GM12878 (cell line): ENCODE results near the gene PPM1G. TPM values are rescaled to one million over a fixed set of nuclear protein-coding genes. Genes with fewer than 3 reads are reported as not detected.
A peak's percentile ranks its signal among the peaks of the same experiment; 100 is the strongest.

Experiments used
- BHLHE40 ChIP-seq, 2 experiments: fragments of 450-650 bp in 1 of 2; IDR thresholded peaks; 2 replicates each; pipeline ENCODE4 v1.6.1; 2011 to 2017; ENCODE audit warnings: low read depth in 2 of 2, borderline replicate concordance in 1 of 2, improper control_type of control experiment in 1 of 2, low read length in 1 of 2, mild to moderate bottlenecking in 1 of 2
- CBX5 ChIP-seq: sonication (generic); IDR thresholded peaks from 2 replicates; pipeline ENCODE4 v1.6.1; 2016; ENCODE audit warnings: low read depth, moderate library complexity, mild to moderate bottlenecking, inconsistent platforms
- EED ChIP-seq: sonication (generic); IDR thresholded peaks from 2 replicates; pipeline ENCODE4 v1.6.1; 2016; ENCODE audit warnings: antibody characterized with exemption, low read depth
- HDAC6 ChIP-seq: fragments of 200-600 bp; sonication (generic); IDR thresholded peaks from one replicate; pipeline ENCODE4 v1.8.0; 2017; ENCODE audit warnings: antibody characterized with exemption; ENCODE audit not compliant: unreplicated experiment
- IRF4 ChIP-seq: IDR thresholded peaks from 2 replicates; pipeline ENCODE4 v1.6.1; 2011; ENCODE audit warnings: low read depth, low read length
- KDM1A ChIP-seq: fragments of 200-600 bp; sonication (generic); IDR thresholded peaks from 2 replicates; pipeline ENCODE4 v1.6.1; 2016; ENCODE audit warnings: borderline replicate concordance
- KLF5 ChIP-seq: fragments of 450-650 bp; IDR thresholded peaks from 2 replicates; pipeline ENCODE4 v1.6.1; 2014; ENCODE audit warnings: mild to moderate bottlenecking; ENCODE audit not compliant: partially characterized antibody
- MEF2B ChIP-seq: fragments of 450-650 bp; IDR thresholded peaks from 2 replicates; pipeline ENCODE4 v1.6.1; 2018; ENCODE audit warnings: mild to moderate bottlenecking, moderate library complexity; ENCODE audit not compliant: partially characterized antibody, poor library complexity, severe bottlenecking
- MXI1 ChIP-seq: fragments of 150-350 bp; IDR thresholded peaks from 2 replicates; pipeline ENCODE4 v1.6.1; 2011; ENCODE audit warnings: low read depth, mild to moderate bottlenecking, inconsistent platforms, low read length, improper control_type of control experiment
- MYB ChIP-seq: fragments of 150-350 bp; IDR thresholded peaks from 2 replicates; pipeline ENCODE4 v1.6.1; 2014; ENCODE audit warnings: mild to moderate bottlenecking, low read depth, low read length, borderline replicate concordance
- NFXL1 ChIP-seq: fragments of 450-650 bp; IDR thresholded peaks from 2 replicates; pipeline ENCODE4 v1.6.1; 2017; ENCODE audit warnings: antibody characterized with exemption, mild to moderate bottlenecking, borderline replicate concordance
- NR2F1 ChIP-seq: fragments of 450-650 bp; conservative IDR thresholded peaks from 2 replicates; pipeline ENCODE4 v1.6.1; 2017; ENCODE audit warnings: mild to moderate bottlenecking
- PML ChIP-seq: IDR thresholded peaks from 2 replicates; pipeline ENCODE4 v1.6.1; 2012; ENCODE audit warnings: low read length, inconsistent platforms
- PRDM15 ChIP-seq: fragments of 450-650 bp; formaldehyde crosslinking; IDR thresholded peaks from 2 replicates; pipeline ENCODE4 v1.4.0; 2020; ENCODE audit warnings: mild to moderate bottlenecking, moderate library complexity
- RBBP5 ChIP-seq: fragments of 200-600 bp; sonication (generic); conservative IDR thresholded peaks from 2 replicates; pipeline ENCODE4 v1.6.1; 2016
- WRNIP1 ChIP-seq: IDR thresholded peaks from 2 replicates; pipeline ENCODE4 v1.6.1; 2011; ENCODE audit warnings: low read depth, low read length, improper control_type of control experiment, borderline replicate concordance
- YBX1 ChIP-seq: fragments of 450-650 bp; IDR thresholded peaks from 2 replicates; pipeline ENCODE4 v1.6.1; 2016; ENCODE audit warnings: antibody characterized with exemption
- ZNF274 ChIP-seq: IDR thresholded peaks from one replicate; pipeline ENCODE4 v1.8.0; 2011; ENCODE audit not compliant: insufficient read length, insufficient read depth
- polyA plus RNA-seq, 11 experiments: library from polyadenylated mRNA; depleted of rRNA in 4 of 11; unstranded in 6 of 11; stranded (reverse) in 5 of 11; fragments of >200 nt; fragmentation: Nextera tagmentation in 4 of 11; fragmentation: Illumina TruSeq in 1 of 11; extraction: Ambion mirVana in 4 of 11; extraction: Trizol in 1 of 11; gene quantifications; 1 replicate in 1 of 11; 2 replicates in 10 of 11; pipeline versions ENCODE4 v1.2.1 to v1.2.3, GENCODE V29; 2011 to 2016; ENCODE audit warnings: inconsistent platforms in 2 of 11, missing spikeins in 2 of 11, low read depth in 1 of 11
- total RNA-seq, 4 experiments: library from RNA; depleted of rRNA in 3 of 4; stranded (reverse); fragments of >200 nt in 3 of 4; fragmentation: Illumina TruSeq in 1 of 4; extraction: Trizol in 1 of 4; gene quantifications; 2 replicates each; pipeline versions ENCODE4 v1.2.1 to v1.2.3, GENCODE V29; 2013 to 2021
- TF ChIP-seq, protein P1 (sequence below): IDR thresholded peaks from 2 replicates; pipeline ENCODE4 v1.6.1; 2012; ENCODE audit warnings: low read depth, low read length, improper control_type of control experiment
- TF ChIP-seq, protein P2 (sequence below): fragments of 450-650 bp; IDR thresholded peaks from 2 replicates; pipeline ENCODE4 v1.6.1; 2016; ENCODE audit warnings: mild to moderate bottlenecking
- TF ChIP-seq, protein P3 (sequence below): fragments of 450-650 bp; IDR thresholded peaks from 2 replicates; pipeline ENCODE4 v1.6.1; 2016; ENCODE audit warnings: mild to moderate bottlenecking

PPM1G gene
- total and polyA plus RNA-seq, 10 of the 15 experiments (the other 5 are each of a cell fraction or from before 2014, with no cell fraction given): 68.8 to 171 (median 121) TPM

DNA sequence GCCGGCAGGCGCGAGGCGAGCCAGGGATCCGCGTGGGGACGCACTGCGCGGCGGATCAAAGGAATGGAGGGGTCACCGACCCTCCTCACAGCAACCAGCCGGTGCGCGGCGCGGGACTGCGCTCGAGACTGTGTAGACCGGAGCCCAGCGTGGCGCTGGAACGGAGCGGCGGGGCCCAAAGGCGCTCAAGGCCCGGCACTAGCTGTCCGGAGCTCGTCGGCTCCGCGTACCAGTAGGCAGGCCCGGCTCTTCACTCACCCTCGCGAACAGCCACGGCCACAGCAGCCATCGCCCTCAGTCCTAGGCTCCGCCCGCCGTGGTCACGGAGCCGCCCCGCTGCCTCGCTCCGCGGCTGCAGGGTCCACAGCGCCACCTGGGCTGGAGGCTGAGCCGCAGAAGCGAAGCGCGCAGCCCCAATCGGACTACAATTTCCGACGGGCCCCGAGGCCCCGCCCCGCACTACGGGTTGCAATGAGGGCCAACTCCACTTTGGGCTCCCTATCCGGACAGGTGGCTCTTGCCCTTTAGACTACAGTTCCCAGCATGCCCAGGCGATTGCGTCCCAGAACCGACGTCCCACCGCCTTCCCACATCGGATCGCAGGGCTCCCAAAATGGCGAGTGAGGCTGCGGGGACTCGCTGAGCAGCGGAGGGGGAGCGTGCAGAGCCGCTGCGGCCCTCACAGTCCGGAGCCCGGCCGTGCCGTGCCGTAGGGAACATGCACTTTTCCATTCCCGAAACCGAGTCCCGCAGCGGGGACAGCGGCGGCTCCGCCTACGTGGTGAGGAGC lies 39.2 kb downstream of the PPM1G start, which contains the start of the genes EIF2B4 and SNX17 (continued):
- TF ChIP-seq, protein P1, sequence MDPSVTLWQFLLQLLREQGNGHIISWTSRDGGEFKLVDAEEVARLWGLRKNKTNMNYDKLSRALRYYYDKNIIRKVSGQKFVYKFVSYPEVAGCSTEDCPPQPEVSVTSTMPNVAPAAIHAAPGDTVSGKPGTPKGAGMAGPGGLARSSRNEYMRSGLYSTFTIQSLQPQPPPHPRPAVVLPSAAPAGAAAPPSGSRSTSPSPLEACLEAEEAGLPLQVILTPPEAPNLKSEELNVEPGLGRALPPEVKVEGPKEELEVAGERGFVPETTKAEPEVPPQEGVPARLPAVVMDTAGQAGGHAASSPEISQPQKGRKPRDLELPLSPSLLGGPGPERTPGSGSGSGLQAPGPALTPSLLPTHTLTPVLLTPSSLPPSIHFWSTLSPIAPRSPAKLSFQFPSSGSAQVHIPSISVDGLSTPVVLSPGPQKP: peak; percentile 75; the same call in 1 of the 2 replicates
- TF ChIP-seq NFXL1 (no peak), KDM1A (no peak), HDAC6 (peak; percentile 20), YBX1 (no peak), KLF5 (peak; percentile 64), WRNIP1 (no peak), ZNF274 (no peak), BHLHE40 (IDR thresholded peaks at IDR 0.05; ENCODE audit: borderline replicate concordance in 1 of 2, low read depth in 2 of 2, low read length in 1 of 2) (peak; percentile 44 to 62; a peak in 1 of 4 replicates), NR2F1 (peak; percentile 92), CBX5 (peak; percentile 75; the same call in 1 of the 2 replicates), EED (peak; percentile 59), IRF4 (peak; percentile 32; the same call in 1 of the 2 replicates), MEF2B (no peak), PML (0 out of 2 replicates have a peak, but pooled peaks have one; percentile 18), MXI1 (peak; percentile 91), MYB (no peak; the same call in 1 of the 2 replicates), PRDM15 (CRISPR knock-in tag) (no peak), RBBP5 (0 out of 2 replicates have a peak, but pooled peaks have one; percentile 62)
- TF ChIP-seq, protein P2, sequence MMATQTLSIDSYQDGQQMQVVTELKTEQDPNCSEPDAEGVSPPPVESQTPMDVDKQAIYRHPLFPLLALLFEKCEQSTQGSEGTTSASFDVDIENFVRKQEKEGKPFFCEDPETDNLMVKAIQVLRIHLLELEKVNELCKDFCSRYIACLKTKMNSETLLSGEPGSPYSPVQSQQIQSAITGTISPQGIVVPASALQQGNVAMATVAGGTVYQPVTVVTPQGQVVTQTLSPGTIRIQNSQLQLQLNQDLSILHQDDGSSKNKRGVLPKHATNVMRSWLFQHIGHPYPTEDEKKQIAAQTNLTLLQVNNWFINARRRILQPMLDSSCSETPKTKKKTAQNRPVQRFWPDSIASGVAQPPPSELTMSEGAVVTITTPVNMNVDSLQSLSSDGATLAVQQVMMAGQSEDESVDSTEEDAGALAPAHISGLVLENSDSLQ: 0 out of 2 replicates have a peak, but pooled peaks have one; percentile 7
- TF ChIP-seq, protein P3, sequence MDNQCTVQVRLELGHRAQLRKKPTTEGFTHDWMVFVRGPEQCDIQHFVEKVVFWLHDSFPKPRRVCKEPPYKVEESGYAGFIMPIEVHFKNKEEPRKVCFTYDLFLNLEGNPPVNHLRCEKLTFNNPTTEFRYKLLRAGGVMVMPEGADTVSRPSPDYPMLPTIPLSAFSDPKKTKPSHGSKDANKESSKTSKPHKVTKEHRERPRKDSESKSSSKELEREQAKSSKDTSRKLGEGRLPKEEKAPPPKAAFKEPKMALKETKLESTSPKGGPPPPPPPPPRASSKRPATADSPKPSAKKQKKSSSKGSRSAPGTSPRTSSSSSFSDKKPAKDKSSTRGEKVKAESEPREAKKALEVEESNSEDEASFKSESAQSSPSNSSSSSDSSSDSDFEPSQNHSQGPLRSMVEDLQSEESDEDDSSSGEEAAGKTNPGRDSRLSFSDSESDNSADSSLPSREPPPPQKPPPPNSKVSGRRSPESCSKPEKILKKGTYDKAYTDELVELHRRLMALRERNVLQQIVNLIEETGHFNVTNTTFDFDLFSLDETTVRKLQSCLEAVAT: no peak; the same call in 1 of the 2 replicates
